NCI-H2029 treated with DMSO at 0.1 percent for 48 hours (cell line): ENCODE measurements around the gene RORB.
"Not testable (repeated sequence)": the region's sequence is repeated elsewhere in the genome, so short reads cannot be mapped to it uniquely, and the experiment has no call there.

Source experiments
- DNase-seq: peaks from one replicate; lab custom pipeline; 2025; lab: John Stamatoyannopoulos, UW

Gene RORB

GRCh38 chr9:74513221-74513620, 16.1 kb downstream of the RORB start:
- no peak for DNase-seq

GRCh38 chr9:74517188-74517587, 20.1 kb downstream of the RORB start:
- no peak for DNase-seq

GRCh38 chr9:74519419-74519818, 22.3 kb downstream of the RORB start:
- DNase-seq = no peak

GRCh38 chr9:74521009-74521408, 23.9 kb downstream of the RORB start:
- DNase-seq = no peak

GRCh38 chr9:74524289-74524688, 27.2 kb downstream of the RORB start:
- DNase-seq = no peak

- DNase-seq = no peak
Measured at GRCh38 chr9:74526215-74526614, 29.1 kb downstream of the RORB start.

- no peak for DNase-seq
Measured at GRCh38 chr9:74527718-74528117, 30.6 kb downstream of the RORB start.

GRCh38 chr9:74528207-74528606, 31.1 kb downstream of the RORB start:
- no peak for DNase-seq

- not testable (repeated sequence) for DNase-seq
Measured at GRCh38 chr9:74530458-74530857, 33.3 kb downstream of the RORB start.

GRCh38 chr9:74533253-74533652, 36.1 kb downstream of the RORB start:
- DNase-seq = no peak

GRCh38 chr9:74534841-74535240, 37.7 kb downstream of the RORB start:
- DNase-seq = no peak

GRCh38 chr9:74543145-74543544, 46.0 kb downstream of the RORB start:
- no peak for DNase-seq

GRCh38 chr9:74551266-74551665, 54.1 kb downstream of the RORB start:
- no peak for DNase-seq

GRCh38 chr9:74554751-74555419, 57.8 kb downstream of the RORB start:
- DNase-seq = no peak

GRCh38 chr9:74555565-74555964, 58.4 kb downstream of the RORB start:
- DNase-seq = no peak

- DNase-seq = no peak
Measured at GRCh38 chr9:74556685-74557084, 59.5 kb downstream of the RORB start.

- DNase-seq = no peak
Measured at GRCh38 chr9:74557571-74557970, 60.4 kb downstream of the RORB start.

GRCh38 chr9:74562611-74563010, 65.5 kb downstream of the RORB start:
- no peak for DNase-seq

GRCh38 chr9:74570879-74571512, 73.9 kb downstream of the RORB start:
- DNase-seq = no peak

- DNase-seq = no peak
Measured at GRCh38 chr9:74573640-74574191, 76.6 kb downstream of the RORB start.

- no peak for DNase-seq
Measured at GRCh38 chr9:74576176-74576575, 79.0 kb downstream of the RORB start.

- DNase-seq = no peak
Measured at GRCh38 chr9:74577956-74578355, 80.8 kb downstream of the RORB start.

- DNase-seq = no peak
Measured at GRCh38 chr9:74589576-74589975, 92.4 kb downstream of the RORB start.

GRCh38 chr9:74595286-74595685, 98.2 kb downstream of the RORB start:
- DNase-seq = no peak
